Trophoblast cell (in vitro differentiated cells and primary cell): Measurements from ENCODE around the gene NDRG4.

Source experiments
- DNase-seq, 2 donors: peaks; one replicate each; pipeline ENCODE4 v3.0.0-alpha.2; 2016
- H2AFZ ChIP-seq: 2 replicates; pipeline ENCODE4 v1.6.1; 2013; ENCODE audit warnings: low read length, moderate library complexity, mild to moderate bottlenecking; ENCODE audit not compliant: insufficient read depth, poor library complexity
- H2AK5ac ChIP-seq: 2 replicates; pipeline ENCODE4 v1.6.1; 2013; ENCODE audit warnings: mild to moderate bottlenecking, low read length
- H2BK120ac ChIP-seq: 2 replicates; pipeline ENCODE4 v1.6.1; 2013; ENCODE audit warnings: low read length, mild to moderate bottlenecking, moderate library complexity; ENCODE audit not compliant: insufficient read depth, poor library complexity
- H2BK12ac ChIP-seq: 2 replicates; pipeline ENCODE4 v1.6.1; 2013; ENCODE audit warnings: mild to moderate bottlenecking, low read length, moderate library complexity
- H2BK5ac ChIP-seq: 2 replicates; pipeline ENCODE4 v1.6.1; 2013; ENCODE audit warnings: low read length, low read depth, moderate library complexity, mild to moderate bottlenecking; ENCODE audit not compliant: poor library complexity
- H3K14ac ChIP-seq: 2 replicates; pipeline ENCODE4 v1.6.1; 2013; ENCODE audit warnings: mild to moderate bottlenecking, low read length
- H3K18ac ChIP-seq: 2 replicates; pipeline ENCODE4 v1.6.1; 2013; ENCODE audit warnings: mild to moderate bottlenecking, low read length
- H3K23ac ChIP-seq: 2 replicates; pipeline ENCODE4 v1.6.1; 2013; ENCODE audit warnings: low read length
- H3K27ac ChIP-seq: 2 replicates; pipeline ENCODE4 v1.5.1; 2013; ENCODE audit warnings: low read depth, mild to moderate bottlenecking, inconsistent platforms, low read length, moderate library complexity
- H3K27me3 ChIP-seq: 2 replicates; pipeline ENCODE4 v1.6.1; 2013; ENCODE audit warnings: inconsistent platforms, mild to moderate bottlenecking, low read length, moderate library complexity; ENCODE audit not compliant: insufficient read depth
- H3K36me3 ChIP-seq, 2 experiments: 1 replicate in 1 of 2; 2 replicates in 1 of 2; pipeline ENCODE4 v1.6.1; 2013; ENCODE audit warnings: low read length in 2 of 2, mild to moderate bottlenecking in 2 of 2, moderate library complexity in 1 of 2; ENCODE audit not compliant: insufficient read depth in 2 of 2, control insufficient read depth in 1 of 2
- H3K4ac ChIP-seq: 2 replicates; pipeline ENCODE4 v1.6.1; 2013; ENCODE audit warnings: low read depth, mild to moderate bottlenecking, low read length, moderate library complexity
- H3K4me1 ChIP-seq, 2 experiments: 1 replicate in 1 of 2; 2 replicates in 1 of 2; pipeline ENCODE4 v1.6.1; 2013; ENCODE audit warnings: low read length in 2 of 2, mild to moderate bottlenecking in 2 of 2, moderate library complexity in 1 of 2; ENCODE audit not compliant: insufficient read depth in 2 of 2, control insufficient read depth in 1 of 2
- H3K4me2 ChIP-seq: 2 replicates; pipeline ENCODE4 v1.6.1; 2013; ENCODE audit warnings: inconsistent platforms, mild to moderate bottlenecking, low read length, moderate library complexity
- H3K4me3 ChIP-seq: 2 replicates; pipeline ENCODE4 v1.5.1; 2013; ENCODE audit warnings: mild to moderate bottlenecking, low read depth, low read length, inconsistent platforms
- H3K79me1 ChIP-seq: one replicate; pipeline ENCODE4 v1.6.1; 2013; ENCODE audit warnings: low read length
- H3K79me2 ChIP-seq: 2 replicates; pipeline ENCODE4 v1.6.1; 2013; ENCODE audit warnings: low read length, mild to moderate bottlenecking; ENCODE audit not compliant: control insufficient read depth, insufficient read depth, poor library complexity
- H3K9ac ChIP-seq: 2 replicates; pipeline ENCODE4 v1.6.1; 2013; ENCODE audit warnings: mild to moderate bottlenecking, low read length
- H3K9me3 ChIP-seq: 2 replicates; pipeline ENCODE4 v1.6.1; 2013; ENCODE audit warnings: low read depth, mild to moderate bottlenecking, control low read depth, inconsistent platforms, low read length; ENCODE audit not compliant: insufficient read depth
- H4K12ac ChIP-seq: 2 replicates; pipeline ENCODE4 v1.6.1; 2013; ENCODE audit warnings: low read depth, mild to moderate bottlenecking, low read length, moderate library complexity
- H4K8ac ChIP-seq: 2 replicates; pipeline ENCODE4 v1.6.1; 2013; ENCODE audit warnings: low read depth, mild to moderate bottlenecking, low read length, moderate library complexity
- H4K91ac ChIP-seq: one replicate; pipeline ENCODE4 v1.6.1; 2013; ENCODE audit warnings: low read depth, mild to moderate bottlenecking, low read length, moderate library complexity
- WGBS: extraction: QIAGEN DNeasy Blood & Tissue Kit; methylation state at CpG from one replicate; pipeline ENCODE4 v1.1.7; 2013; ENCODE audit warnings: missing lambda C conversion rate; ENCODE audit not compliant: insufficient read length, insufficient coverage; ENCODE audit errors: extremely low coverage; 5-methylcytosine and 5-hydroxymethylcytosine counted together

The NDRG4 gene

GRCh38 chr16:58462997-58463941, 36.7 kb upstream of the NDRG4 start:
- H3K9me3 ChIP-seq: no peaks in the 10 kb centered on the region
- H4K8ac ChIP-seq: no peak overlapping the region
- H2BK120ac ChIP-seq: no peak overlapping the region
- no CpG with 5 or more reads among the region's 113 CpGs for WGBS
- H3K27ac ChIP-seq: no peak overlapping the region
- H3K23ac ChIP-seq: no peak overlapping the region
- no peak overlapping the region for H2BK12ac ChIP-seq
- H4K91ac ChIP-seq: no peak overlapping the region
- H3K79me2 ChIP-seq: no peaks in the 10 kb centered on the region
- H3K36me3 ChIP-seq: no peaks in the 10 kb centered on the region
- no peak overlapping the region for H3K14ac ChIP-seq
- no peak overlapping the region for H2BK5ac ChIP-seq
- DNase-seq: no peak
- H3K4me3 ChIP-seq: peak overlapping the region; percentile 45
- no peaks in the 10 kb centered on the region for H3K79me1 ChIP-seq
- H3K9ac ChIP-seq: no peak overlapping the region
- H3K4ac ChIP-seq: no peak overlapping the region
- peaks cover 47% of the 10 kb centered on the region for H3K27me3 ChIP-seq
- H2AK5ac ChIP-seq: no peak overlapping the region
- no peak overlapping the region for H2AFZ ChIP-seq
- peak overlapping the region; percentile 90 for H3K4me2 ChIP-seq
- H4K12ac ChIP-seq: no peak overlapping the region
- H3K18ac ChIP-seq: no peak overlapping the region
- no peaks in the 10 kb centered on the region for H3K4me1 ChIP-seq

GRCh38 chr16:58464047-58464915, 35.7 kb upstream of the NDRG4 start:
- no peak overlapping the region for H3K27ac ChIP-seq
- WGBS: no CpG with 5 or more reads among the region's 86 CpGs
- peak in 1 of 2 donors; percentile 31 for DNase-seq

GRCh38 chr16:58464916-58465731, 34.8 kb upstream of the NDRG4 start:
- no peak overlapping the region for H2BK5ac ChIP-seq
- H3K9ac ChIP-seq: no peak overlapping the region
- no peak overlapping the region for H3K27ac ChIP-seq
- no peak overlapping the region for H2AFZ ChIP-seq
- no peaks in the 10 kb centered on the region for H3K36me3 ChIP-seq
- WGBS: no CpG with 5 or more reads among the region's 24 CpGs
- DNase-seq: no peak
- no peak overlapping the region for H3K18ac ChIP-seq
- no peaks in the 10 kb centered on the region for H3K79me2 ChIP-seq
- H3K79me1 ChIP-seq: no peaks in the 10 kb centered on the region
- no peak overlapping the region for H2BK12ac ChIP-seq
- no peaks in the 10 kb centered on the region for H3K4me1 ChIP-seq
- no peak overlapping the region for H4K8ac ChIP-seq
- H3K23ac ChIP-seq: no peak overlapping the region
- no peak overlapping the region for H3K14ac ChIP-seq
- no peak overlapping the region for H2AK5ac ChIP-seq
- H3K9me3 ChIP-seq: no peaks in the 10 kb centered on the region
- peak overlapping the region; percentile 90 for H3K4me2 ChIP-seq
- H3K4ac ChIP-seq: no peak overlapping the region
- H4K12ac ChIP-seq: no peak overlapping the region
- H2BK120ac ChIP-seq: no peak overlapping the region
- H4K91ac ChIP-seq: no peak overlapping the region
- H3K4me3 ChIP-seq: no peak overlapping the region
- peaks cover 47% of the 10 kb centered on the region for H3K27me3 ChIP-seq

More at GRCh38 chr16:58464047-58464915, 35.7 kb upstream of the NDRG4 start:
- no peak overlapping the region for H3K4ac ChIP-seq
- no peak overlapping the region for H4K8ac ChIP-seq
- no peak overlapping the region for H2BK120ac ChIP-seq
- no peak overlapping the region for H3K14ac ChIP-seq
- H4K91ac ChIP-seq: no peak overlapping the region
- peak overlapping the region; percentile 90 for H3K4me2 ChIP-seq
- peak overlapping the region; percentile 37 for H3K4me3 ChIP-seq
- H3K23ac ChIP-seq: no peak overlapping the region
- no peaks in the 10 kb centered on the region for H3K9me3 ChIP-seq
- H3K27me3 ChIP-seq: peaks cover 47% of the 10 kb centered on the region
- H3K18ac ChIP-seq: no peak overlapping the region
- no peak overlapping the region for H3K9ac ChIP-seq
- H3K79me2 ChIP-seq: no peaks in the 10 kb centered on the region
- no peak overlapping the region for H2BK12ac ChIP-seq
- H3K4me1 ChIP-seq: no peaks in the 10 kb centered on the region
- no peak overlapping the region for H2BK5ac ChIP-seq
- H3K36me3 ChIP-seq: no peaks in the 10 kb centered on the region
- H2AFZ ChIP-seq: no peak overlapping the region
- no peak overlapping the region for H4K12ac ChIP-seq
- no peak overlapping the region for H2AK5ac ChIP-seq
- no peaks in the 10 kb centered on the region for H3K79me1 ChIP-seq

- no peak overlapping the region for H3K27ac ChIP-seq
These were observed 34.1 kb upstream of the NDRG4 start for GRCh38 chr16:58465817-58466216.

More at GRCh38 chr16:58465817-58466216, 34.1 kb upstream of the NDRG4 start:
- Histone ChIP-seq H2BK120ac (no peak overlapping the region), H4K8ac (no peak overlapping the region), H3K79me2 (no peaks in the 10 kb centered on the region), H2BK5ac (no peak overlapping the region), H3K27me3 (peaks cover 47% of the 10 kb centered on the region), H2BK12ac (no peak overlapping the region), H3K79me1 (no peaks in the 10 kb centered on the region), H3K4me2 (no peak overlapping the region), H2AK5ac (no peak overlapping the region), H3K4me1 (no peaks in the 10 kb centered on the region), H3K4ac (no peak overlapping the region), H3K14ac (no peak overlapping the region), H3K18ac (no peak overlapping the region), H3K36me3 (no peaks in the 10 kb centered on the region), H4K91ac (no peak overlapping the region), H4K12ac (no peak overlapping the region), H3K9ac (no peak overlapping the region), H2AFZ (no peak overlapping the region), H3K23ac (no peak overlapping the region), H3K4me3 (no peak overlapping the region), H3K9me3 (no peaks in the 10 kb centered on the region)
- WGBS: no CpG with 5 or more reads among the region's 13 CpGs
- no peak for DNase-seq
